Measurements from ENCODE around the gene LRIG1.

LRIG1 gene

DNA sequence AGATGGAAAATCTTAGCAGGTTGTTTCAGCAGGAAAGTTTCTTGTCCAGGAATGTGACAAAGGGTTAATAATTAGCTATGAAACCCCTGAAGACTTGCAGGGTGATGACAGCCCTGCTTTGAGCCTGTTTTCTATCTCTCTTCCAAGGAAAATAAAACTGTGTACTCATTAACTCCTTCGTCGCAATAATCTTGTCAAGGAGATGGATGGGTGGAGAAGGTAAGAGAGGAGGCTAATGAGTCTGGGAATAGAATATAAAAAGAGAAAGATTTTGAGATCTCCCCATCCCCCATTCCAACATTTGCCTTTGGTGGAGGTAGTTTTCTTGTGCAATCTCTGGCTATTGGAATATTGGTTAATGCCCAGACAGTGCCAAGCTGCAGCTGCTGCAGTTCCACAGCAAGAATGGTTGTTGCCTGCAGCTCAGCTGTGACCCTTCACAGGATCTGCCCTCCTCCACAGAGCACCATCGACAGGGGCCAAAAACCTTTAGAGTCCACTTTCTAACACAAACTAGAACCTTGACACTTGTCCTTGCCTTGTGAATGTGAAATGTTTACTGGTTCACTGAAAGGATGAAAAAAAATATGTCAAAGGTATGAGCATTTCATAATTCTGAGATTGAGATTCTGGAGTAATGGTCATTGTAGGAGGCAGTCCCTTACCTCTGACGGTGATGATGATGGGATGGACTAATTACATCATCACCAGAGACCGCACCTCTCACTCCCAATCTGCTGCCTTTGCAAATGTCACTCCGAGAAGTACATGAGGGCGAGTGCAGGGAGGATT is 4.2 kb upstream of the LRIG1 start:
- DNase-seq: no peak

DNA sequence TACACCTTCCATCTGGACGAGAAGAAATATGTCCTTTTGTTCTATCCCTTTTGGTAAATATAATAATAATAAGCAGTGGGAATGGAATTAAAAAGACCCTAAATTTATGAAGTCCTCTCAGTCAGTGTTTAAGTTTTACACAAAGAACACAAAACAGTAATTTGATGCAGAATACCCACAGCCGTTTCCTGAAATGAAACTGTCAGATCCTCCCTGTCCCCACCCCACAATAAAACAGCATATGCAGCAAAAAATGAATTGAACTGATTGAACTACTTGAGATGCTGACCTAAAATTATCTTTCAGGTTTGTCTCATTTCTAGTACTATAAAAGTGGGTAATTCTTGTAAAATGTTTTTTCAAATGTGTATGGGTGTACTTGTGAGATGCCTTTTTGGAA is 2.2 kb upstream of the LRIG1 start:
- no peak for DNase-seq

DNA sequence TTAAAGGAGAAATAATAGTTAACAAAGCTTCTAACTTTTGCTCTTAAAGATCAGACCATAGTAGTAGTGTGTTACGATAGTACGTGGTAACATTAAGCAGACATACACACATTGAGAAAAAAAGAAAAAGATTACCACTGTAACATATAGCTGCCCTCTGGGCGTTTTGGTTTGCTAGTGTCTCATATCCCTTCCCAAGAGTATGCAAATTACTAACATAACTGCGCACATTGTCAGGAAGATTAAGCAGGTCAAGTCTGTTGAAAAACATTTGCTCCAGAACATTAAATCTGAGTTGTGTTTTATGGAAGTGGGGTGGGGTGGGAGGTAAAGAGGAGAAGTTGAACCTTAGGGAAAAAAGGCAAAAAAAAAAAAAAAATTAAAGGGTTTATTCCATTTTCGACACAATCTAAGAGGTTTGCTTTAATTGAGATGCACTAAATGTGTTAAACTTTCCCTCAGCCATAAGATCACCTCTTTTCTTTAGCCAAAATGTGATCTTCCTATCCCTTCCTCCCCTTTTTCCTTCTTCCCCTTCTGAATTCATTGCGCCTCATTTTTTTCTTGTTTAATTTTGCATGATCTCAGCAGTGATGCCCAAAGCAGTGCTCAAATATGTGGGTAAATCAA is 1.5 kb upstream of the LRIG1 start:
- DNase-seq: no peak

DNA sequence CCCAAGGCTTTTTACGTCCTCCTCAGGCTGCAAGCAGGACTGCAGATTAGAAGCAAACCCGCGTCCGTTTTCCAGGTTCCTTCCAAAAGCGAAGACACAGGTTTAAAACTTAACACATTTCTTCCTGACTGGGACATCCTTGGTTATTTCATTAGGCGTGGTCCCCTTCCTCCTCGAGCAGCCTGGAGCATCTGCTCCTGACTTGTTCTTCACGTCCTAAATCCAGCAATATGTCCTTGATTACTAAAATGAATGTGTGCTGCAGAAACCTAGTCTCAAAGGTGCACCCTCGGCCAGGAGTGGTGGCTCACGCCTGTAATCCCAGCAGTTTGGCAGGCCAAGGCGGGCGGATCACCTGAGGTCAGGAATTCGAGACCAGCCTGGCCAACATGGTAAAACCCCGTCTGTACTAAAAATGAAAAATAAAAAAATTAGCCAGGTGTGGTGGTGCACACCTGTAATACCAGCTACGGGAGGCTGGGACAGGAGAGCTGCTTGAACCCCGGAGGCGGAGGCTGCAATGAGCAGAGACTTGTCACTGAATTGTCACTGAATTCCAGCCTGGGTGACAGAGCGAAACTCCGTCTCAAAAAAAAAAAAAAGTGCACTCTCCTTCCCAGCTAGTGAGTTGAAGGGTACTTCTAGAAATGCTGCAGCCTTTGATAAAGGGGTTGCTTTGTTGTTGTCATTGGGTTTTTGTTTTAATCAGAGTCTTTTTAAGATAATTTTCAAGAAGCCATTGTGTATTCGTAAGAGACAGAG is 842 bp upstream of the LRIG1 start:
- no peak for DNase-seq

DNA sequence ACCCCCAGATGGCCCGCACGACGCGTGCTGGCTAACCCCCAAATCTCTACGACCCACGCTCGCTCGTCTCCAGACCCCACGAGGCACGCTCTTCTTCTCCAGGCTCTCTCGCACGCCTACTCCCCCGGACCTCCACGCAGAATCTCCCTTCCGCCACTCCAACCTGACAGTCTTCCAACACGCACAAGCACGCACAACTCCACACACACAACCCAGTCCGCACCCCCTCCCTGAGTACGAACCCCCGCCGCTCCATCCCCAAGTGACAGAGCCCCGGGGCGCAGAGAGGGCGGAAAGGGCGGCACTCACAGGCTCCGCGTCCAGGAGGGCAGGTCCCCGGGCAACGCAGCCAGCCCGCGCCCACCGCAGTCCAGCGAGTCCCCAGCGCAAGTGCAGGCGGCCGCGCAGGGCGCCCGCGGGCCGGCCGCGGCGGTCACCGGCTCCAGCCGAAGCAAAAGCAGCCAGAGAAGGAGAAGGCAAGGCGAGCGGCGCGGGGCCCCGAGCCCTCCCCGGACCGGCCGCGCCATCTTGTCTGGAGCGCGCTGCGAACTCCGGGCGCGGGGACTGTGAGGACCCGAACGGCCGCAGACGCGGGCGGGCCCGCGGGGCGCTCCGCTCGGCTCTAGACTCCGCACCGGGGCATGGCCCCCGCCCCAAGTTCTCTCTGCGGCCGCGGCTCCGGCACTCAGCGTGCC is 794 bp downstream of the LRIG1 start:
- peak; percentile 30 to 59 (median 39) for DNase-seq

DNA sequence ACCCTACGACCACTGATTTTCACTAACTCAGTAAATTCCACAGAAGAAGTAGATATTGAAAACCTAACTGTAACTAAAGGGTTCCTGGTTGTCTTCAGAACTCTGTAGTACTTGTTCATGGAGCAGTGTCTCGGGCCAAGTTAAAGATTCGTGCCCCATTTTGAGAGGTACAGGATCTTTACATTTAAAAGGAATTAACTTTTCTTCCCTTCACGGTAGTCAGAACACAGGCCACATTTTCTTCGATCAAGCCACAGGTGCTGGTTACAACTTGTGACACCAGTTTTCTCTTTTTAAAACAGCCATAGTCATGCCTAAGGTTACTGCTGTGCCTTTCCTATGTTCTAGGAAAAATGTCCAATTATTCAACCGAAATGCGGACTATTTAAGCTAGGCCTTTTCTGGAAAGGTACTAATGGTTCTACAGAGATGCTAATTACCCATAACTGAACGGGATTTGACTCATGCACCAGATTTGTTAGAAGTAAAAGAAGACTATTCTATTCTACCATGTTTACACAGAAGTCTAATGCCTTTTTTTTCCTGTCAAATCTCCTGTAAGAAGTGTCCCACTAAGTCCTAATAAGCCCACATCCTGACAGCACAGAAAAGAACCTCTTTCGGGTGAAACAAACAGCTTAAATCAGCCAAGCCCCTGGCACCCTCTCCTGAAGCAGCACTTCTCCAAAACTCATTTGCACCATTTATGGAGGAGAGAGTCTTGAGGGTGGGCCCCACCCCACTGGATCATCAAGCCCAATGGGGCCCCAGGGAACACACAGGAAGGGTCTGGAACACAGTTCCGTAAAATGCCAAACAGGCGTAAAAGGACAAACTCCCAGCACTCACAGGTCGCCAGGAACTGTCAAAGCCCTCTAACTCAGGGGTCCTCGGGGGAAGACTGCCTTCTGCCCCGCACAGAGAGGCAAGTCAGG is 1.9 kb downstream of the LRIG1 start:
- DNase-seq: peak in 2 of 3 donors; percentile 20 to 24

DNA sequence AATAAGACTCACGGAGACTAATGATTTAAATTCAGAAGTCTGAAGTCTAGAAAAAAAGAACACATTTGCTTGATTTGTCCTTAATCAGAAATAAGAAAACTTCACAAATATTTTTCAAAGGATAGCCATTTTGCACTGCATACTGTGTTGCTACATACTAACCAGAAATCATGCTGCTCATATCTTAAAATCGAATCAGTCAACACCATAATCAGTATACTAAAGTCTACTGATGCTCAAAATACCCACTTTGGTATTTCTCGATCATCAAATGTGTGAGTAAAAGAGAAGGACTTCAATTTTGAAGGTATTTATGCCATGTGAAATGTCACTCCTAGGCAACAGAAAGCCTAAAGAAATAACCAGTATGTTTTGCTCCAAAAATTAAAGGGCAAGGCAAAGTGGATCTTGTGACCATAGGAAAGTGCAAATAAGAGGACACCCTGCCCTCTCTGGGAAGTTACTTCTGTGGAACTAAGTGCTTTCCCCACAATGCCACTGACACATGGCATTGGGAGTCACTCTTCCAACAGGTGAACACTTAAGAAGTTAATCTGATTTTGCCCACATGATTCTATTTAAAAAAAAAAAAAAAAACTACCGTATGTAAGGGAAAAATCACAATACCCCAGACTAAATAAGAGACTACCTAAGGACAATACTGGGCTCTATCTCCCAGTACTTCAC is 2.7 kb downstream of the LRIG1 start:
- DNase-seq: no peak

DNA sequence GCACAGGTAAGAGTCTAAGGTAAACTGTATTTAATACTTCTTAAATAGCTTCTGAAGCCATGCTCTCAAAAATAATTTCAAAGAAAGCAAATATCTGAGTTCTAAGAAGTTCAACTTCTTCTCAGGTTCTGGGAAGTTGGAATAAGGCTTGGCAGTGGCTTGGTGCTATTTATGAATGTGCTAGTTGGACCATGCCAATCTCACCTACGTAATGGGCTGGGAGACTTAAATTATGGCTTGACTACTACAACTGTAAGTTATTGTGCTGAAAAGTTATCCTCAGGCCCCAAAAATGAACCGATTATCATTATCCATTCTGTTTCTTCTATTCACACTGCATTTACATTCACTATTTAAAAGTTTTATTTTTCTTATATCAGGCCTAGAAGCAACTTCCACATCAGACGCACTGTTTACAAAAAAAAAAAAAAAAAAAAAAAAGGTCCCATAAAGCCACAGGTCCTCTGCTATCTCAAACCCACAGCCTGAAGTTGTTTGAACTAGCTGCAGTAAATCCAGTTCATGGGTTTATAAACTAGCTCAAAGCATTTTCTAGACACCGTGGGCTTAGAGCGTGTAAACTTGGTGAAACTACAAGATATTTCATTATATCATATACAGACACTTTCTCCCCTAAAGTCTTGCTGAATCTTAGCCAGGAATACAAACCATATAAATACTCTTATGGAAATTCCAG is 3.4 kb downstream of the LRIG1 start:
- DNase-seq: no peak

DNA sequence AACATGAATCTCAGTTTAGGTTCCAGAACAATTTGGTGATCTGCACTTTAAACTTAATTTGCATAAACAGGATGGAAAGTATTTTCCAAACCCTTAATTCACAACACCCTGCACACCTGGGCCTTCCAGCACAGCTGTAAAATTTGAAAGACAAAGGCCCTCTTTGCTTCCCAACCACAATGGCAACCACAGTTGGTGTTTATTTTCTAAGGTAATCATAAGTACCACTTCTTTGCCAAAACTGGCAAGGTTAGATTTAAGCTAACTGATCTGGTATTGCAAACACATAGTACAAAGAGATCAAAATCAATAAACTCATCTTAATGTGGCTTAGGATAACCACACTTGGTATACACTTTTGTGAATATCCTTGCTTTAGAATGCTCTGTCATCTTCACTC is 4.1 kb downstream of the LRIG1 start:
- no peak for DNase-seq

DNA sequence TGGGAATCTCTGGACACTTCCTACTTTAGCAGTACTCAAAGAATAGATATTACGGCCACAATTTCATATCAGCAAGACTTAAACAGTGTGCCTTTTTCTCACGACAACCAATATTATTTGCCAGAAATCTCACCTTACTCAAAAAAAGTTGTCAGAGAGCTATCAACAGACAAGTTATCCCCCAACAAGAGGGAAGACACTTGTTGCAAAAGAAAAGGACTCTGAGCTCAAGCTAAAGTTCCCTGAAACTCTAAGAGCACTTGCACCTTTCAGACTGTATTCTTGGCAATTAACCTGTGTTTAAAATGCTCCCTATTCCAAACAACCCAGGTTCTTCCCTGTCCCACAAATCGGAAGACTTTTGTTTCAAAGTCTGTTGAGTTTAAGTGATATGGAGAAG is 4.5 kb downstream of the LRIG1 start:
- no peak for DNase-seq

DNA sequence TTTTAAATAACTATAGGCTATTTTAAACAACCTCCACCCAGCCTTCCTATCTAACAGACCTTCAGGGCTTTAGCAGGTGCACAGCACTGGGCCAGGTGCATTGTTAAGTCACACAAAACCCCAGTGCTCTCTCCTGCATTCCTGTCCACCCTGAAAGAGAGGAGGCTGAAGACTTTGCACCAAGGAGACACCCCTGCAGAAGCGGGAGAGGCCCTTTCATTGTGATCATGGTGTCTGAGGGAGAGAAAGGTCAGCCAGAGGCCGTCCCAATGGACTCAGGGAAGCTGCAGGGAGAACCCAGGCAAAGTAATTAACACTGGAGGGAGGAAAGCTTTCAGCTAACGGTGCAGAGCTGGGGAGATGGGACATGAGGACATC is 5.2 kb downstream of the LRIG1 start:
- no peak for DNase-seq

DNA sequence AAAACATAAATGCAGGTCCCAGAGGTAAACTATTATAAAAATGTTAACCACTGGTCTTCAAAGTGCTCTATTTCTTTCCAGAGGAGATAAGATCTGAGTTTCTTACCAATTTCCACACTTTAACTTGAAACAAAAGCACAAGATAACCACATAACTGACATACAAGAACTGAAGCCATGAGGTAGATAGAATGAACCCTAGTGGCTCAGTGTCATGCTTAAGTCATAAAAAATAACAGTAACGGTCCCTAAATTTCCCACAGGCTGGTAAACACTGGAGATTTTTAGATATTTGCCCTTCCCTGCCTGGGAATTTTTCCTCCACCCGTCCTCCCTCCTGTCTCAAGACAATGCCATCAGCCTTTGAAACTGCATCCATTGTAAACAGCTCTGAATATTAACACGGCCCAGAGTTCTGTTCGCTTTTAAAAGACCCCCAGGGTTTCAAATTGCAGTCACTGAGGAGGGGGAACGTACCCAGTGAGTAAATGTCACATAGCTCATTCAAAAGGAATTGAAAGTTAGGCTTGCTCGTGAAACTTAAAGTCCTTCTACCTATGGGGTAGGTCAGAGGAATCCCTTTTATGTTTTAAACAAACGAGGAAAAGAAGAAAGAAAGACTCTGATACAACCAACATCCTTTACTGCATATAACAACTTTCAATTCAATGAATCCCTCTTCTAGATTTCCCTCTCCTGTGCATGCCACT is 5.7 kb downstream of the LRIG1 start:
- DNase-seq: no peak

DNA sequence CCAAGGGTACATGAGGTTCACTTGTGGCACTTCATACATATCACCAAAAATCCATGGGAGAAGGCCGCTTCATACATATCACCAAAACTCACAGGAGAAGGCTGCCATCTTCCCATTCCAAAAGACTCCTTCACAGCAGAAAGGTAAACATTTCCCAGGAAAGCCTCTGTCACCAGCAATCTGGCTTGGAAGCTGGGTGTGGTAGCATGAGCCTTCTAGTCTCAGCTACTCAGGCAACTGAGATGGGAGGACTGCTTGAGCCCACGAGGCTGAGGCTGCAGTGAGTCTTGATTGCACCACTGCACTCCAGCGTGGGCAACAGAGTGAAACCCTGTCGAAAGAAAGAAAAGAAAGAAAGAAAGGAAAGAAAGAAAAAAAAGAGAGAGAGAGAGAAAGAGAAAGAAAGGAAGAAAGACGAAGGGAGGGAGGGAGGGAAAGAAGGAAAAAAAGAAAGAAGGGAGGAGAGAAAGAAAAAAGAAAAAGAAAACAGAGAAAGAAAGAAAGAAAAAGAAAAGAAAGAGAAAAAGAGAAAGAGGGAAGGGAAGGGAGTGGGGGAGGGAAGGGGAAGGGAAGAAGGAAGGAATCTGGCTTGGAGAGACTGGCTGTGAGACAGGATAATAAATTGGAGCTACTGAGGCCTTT is 7.2 kb downstream of the LRIG1 start:
- DNase-seq: no peak

DNA sequence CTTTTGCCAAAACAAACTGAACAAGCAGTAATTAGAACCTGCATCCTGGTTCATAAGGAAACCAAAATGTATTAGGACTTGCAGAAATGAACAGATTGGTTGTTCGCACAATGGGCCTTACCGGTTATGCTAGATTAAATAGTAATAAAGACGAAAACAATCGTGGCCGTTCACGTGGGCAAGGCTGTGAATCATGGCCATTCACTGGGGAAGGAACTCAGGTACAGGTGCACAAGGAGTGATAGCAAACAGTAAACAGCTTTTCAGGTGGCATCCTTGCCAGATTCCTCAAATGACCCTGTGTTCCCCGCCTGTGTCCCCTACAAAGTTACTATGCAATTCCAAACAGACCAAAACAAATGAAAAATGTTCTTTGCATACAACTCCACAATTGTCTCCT is 8.2 kb downstream of the LRIG1 start:
- no peak for DNase-seq

DNA sequence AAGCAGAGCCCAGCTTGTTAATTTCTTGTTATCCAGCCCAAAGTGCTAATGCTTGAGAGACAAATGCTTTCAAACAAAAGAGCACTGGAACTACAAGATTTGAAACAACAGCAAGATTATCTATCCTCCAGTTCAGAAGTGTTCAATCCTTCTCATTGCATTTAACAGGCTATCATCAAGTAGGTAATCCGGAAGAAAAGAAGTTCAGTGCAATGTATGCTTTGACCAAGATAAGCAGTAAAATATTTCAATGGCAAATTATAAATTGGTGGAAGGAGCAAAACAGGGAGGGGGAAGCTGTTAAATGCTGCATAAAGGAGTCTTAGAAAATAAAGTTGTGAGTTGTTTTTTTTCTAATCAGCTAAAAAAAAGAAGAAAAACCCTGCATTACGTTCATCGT is 8.8 kb downstream of the LRIG1 start:
- DNase-seq: no peak

DNA sequence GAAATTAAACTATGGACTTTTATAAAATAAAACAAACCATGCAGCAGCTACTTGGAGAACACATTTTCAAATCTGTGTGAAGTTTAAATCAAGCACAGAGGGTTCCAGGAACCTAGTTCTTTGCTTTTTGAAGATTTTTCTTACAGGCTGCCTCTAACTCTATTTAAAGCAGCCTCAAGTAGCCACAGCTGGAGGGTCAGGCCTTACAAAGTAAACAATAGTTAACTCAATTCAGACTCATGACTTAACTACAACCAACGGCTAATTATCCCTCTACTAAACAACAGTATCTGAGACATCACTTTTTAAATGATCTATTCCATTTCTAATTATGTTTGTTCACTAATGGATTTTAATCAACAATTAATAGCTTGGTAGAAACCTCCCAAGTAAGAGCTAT is 9.8 kb downstream of the LRIG1 start:
- no peak for DNase-seq

DNA sequence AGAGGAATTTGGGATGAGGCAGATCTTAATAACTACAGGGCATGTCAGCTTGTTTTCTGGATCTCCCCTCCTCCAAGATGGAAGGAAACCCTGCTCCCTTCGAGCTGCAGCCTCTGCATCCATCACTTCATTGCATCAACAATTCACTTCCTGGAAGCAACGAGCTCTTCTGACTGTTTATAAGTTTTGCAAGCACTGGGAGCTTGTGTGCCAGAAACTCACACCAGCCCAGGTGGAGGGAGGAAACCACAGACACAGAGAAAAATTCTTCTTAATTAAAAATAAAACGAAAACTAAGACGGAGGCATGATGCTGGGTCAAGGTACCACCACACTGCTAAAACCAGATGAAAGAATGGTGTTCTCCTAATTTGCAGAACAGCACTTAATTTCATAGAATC is 10.6 kb downstream of the LRIG1 start:
- DNase-seq: no peak

DNA sequence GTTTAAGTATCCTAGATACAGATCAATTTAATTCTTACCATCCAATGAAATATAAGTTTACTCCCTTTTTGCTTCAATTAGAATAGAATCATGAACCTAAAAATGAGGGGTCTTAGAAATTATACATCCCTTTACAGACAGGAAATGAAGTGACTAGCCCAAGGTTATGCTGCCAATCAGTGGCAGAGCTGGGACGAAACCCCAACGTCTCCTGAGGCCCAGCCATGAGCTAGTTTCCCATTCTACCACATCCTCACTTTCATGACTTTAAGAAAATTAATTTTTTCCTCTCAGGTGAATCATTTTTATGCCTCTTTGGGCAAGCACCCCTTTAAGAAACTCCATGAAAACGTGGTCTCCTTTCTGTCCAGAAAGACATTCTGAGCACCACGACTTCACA is 11.2 kb downstream of the LRIG1 start:
- no peak for DNase-seq

DNA sequence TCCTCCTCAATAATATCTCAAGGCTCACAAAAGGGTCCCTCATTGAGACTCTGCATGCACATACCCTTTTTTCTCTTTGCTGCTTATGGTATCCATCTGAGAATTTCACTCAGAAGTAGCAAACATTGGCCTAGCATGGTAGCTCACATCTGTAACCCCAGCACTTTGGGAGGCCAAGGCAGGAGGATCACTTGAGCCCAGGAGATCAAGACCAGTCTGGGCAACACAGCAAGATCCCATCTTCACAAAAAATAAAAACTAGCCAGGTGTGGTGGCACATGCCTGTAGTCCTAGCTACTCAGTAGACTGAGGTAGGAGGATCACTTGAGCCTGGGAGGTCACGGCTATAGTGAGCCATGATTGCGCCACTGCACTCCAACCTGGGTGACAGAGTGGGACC is 11.7 kb downstream of the LRIG1 start:
- no peak for DNase-seq

DNA sequence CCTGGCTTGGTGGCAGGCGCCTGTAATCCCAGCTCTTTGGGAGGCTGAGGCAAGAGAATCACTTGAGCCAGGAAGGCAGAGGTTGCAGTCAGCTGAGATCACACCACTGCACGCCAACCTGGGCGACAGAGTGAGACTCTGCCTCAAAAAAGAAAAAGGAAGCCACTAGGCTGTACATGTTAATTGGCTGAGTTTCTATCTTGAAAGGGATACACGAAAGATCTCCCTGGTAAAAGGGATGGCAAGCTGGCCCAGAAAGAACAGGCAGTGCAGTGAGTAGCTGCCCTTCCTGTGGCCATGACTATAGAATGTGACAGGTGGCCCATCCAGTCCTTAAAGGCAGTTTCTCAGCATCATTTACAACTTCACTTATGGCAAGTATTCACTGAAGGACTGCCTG is 12.3 kb downstream of the LRIG1 start:
- no peak for DNase-seq
